Osteoblast (primary cell): ENCODE data around the gene MYBPH. TPM values are rescaled to one million over a fixed set of nuclear protein-coding genes. Genes with fewer than 3 reads are reported as not detected.

Source experiments
- DNase-seq: peaks from one replicate; pipeline ENCODE4 v3.0.0; 2011; ENCODE audit warnings: low spot score, mixed read lengths; ENCODE audit not compliant: insufficient read length; ENCODE audit errors: missing footprints
- H2AFZ ChIP-seq: 2 replicates; pipeline ENCODE4 v1.6.0; 2011; ENCODE audit warnings: mild to moderate bottlenecking, low read length
- H3K27ac ChIP-seq: 2 replicates; pipeline ENCODE4 v1.5.1; 2011; ENCODE audit warnings: mild to moderate bottlenecking, low read depth, low read length, moderate library complexity
- H3K27me3 ChIP-seq: 2 replicates; pipeline ENCODE4 v1.6.0; 2012; ENCODE audit warnings: mild to moderate bottlenecking, control low read depth, inconsistent platforms, low read length, moderate library complexity; ENCODE audit not compliant: insufficient read depth
- H3K36me3 ChIP-seq: 2 replicates; pipeline ENCODE4 v1.5.1; 2011; ENCODE audit warnings: mild to moderate bottlenecking, low read length, control low read depth, moderate library complexity; ENCODE audit not compliant: insufficient read depth
- H3K4me1 ChIP-seq: 2 replicates; pipeline ENCODE4 v1.5.1; 2011; ENCODE audit warnings: mild to moderate bottlenecking, low read length, control low read depth, moderate library complexity; ENCODE audit not compliant: insufficient read depth
- H3K4me2 ChIP-seq: 2 replicates; pipeline ENCODE4 v1.6.0; 2011; ENCODE audit warnings: mild to moderate bottlenecking, low read length; ENCODE audit not compliant: insufficient read depth
- H3K4me3 ChIP-seq: fragments of 200-600 bp; sonication (generic); 3 replicates; pipeline ENCODE4 v1.5.1; 2012; ENCODE audit warnings: mild to moderate bottlenecking, low read length, inconsistent platforms; ENCODE audit not compliant: insufficient read depth
- H3K79me2 ChIP-seq: 2 replicates; pipeline ENCODE4 v1.6.0; 2012; ENCODE audit warnings: mild to moderate bottlenecking, low read length, control low read depth, inconsistent platforms; ENCODE audit not compliant: insufficient read depth
- H3K9me3 ChIP-seq: 2 replicates; pipeline ENCODE4 v1.5.1; 2011; ENCODE audit warnings: low read depth, low read length, control low read depth
- H4K20me1 ChIP-seq: 2 replicates; pipeline ENCODE4 v1.6.0; 2012; ENCODE audit warnings: mild to moderate bottlenecking, low read length, control low read depth; ENCODE audit not compliant: insufficient read depth
- total RNA-seq: library from RNA; depleted of rRNA; stranded (reverse); fragments of >200 nt; gene quantifications from 2 replicates; pipeline ENCODE4 v1.2.3, GENCODE V29; 2012
- TF ChIP-seq, protein P1 (sequence below): IDR thresholded peaks from 2 replicates; pipeline ENCODE4 v1.5.1; 2011; ENCODE audit warnings: mild to moderate bottlenecking, low read depth, low read length, moderate library complexity; ENCODE audit errors: extremely low read depth

MYBPH gene
- total RNA-seq, 1 donor, result under 0.01 TPM

DNA sequence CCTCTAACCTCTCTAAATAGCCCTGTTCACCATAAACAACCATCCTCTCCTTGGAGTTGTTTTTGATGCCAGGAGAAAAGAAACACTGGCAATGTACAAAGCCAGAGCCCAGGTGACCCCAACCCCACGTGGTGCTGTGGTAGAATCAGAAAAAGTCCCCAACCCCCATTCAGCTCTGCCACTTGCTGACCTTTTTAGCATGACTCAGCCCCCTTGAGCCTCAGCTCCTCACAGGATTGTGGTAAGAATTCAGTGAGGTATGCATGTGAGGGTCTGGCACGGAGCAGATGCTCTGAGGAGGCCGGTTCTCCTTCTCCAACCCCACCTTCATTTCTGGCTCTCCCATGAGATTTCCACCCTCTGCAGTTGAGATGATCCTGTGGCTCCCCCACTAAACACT lies 22.0 kb upstream of the MYBPH start:
- peaks cover 64% of the 10 kb centered on the region for H3K4me1 ChIP-seq
- no peak overlapping the region for H2AFZ ChIP-seq
- H3K27ac ChIP-seq, result peak overlapping the region; percentile 38
- peak overlapping the region; percentile 2 for H3K4me2 ChIP-seq
- TF ChIP-seq, protein P1, sequence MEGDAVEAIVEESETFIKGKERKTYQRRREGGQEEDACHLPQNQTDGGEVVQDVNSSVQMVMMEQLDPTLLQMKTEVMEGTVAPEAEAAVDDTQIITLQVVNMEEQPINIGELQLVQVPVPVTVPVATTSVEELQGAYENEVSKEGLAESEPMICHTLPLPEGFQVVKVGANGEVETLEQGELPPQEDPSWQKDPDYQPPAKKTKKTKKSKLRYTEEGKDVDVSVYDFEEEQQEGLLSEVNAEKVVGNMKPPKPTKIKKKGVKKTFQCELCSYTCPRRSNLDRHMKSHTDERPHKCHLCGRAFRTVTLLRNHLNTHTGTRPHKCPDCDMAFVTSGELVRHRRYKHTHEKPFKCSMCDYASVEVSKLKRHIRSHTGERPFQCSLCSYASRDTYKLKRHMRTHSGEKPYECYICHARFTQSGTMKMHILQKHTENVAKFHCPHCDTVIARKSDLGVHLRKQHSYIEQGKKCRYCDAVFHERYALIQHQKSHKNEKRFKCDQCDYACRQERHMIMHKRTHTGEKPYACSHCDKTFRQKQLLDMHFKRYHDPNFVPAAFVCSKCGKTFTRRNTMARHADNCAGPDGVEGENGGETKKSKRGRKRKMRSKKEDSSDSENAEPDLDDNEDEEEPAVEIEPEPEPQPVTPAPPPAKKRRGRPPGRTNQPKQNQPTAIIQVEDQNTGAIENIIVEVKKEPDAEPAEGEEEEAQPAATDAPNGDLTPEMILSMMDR, result no peak
- no peaks in the 10 kb centered on the region for H3K27me3 ChIP-seq
- DNase-seq, result peak; percentile 79
- no peaks in the 10 kb centered on the region for H4K20me1 ChIP-seq
- H3K4me3 ChIP-seq, result no peak overlapping the region
- H3K79me2 ChIP-seq, result no peaks in the 10 kb centered on the region
- no peaks in the 10 kb centered on the region for H3K36me3 ChIP-seq
- H3K9me3 ChIP-seq, result no peaks in the 10 kb centered on the region

DNA sequence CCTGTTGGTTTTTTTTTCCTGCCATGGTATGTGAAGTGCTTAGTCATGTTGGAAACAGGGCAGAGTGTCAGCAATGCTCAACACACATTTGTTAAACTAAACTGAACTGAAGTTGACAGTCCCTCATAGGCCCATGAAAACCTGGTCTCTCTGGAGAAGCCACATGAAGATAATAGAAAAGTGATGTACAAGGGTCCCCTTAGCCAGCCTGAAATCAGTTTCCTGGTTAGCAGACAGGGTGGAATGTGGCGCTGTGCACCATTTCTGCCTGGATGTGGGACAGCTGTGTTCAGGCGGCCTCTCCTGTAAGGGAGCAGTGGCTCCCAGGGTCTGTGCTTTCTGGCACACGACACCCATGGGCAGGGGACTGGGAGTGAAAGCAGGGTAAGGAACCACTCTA lies 20.7 kb upstream of the MYBPH start:
- no peaks in the 10 kb centered on the region for H3K79me2 ChIP-seq
- H4K20me1 ChIP-seq, result no peaks in the 10 kb centered on the region
- DNase-seq, result peak; percentile 56
- no peaks in the 10 kb centered on the region for H3K9me3 ChIP-seq
- peak overlapping the region; percentile 58 for H2AFZ ChIP-seq
- no peaks in the 10 kb centered on the region for H3K36me3 ChIP-seq
- peaks cover 54% of the 10 kb centered on the region for H3K4me1 ChIP-seq
- H3K27me3 ChIP-seq, result no peaks in the 10 kb centered on the region
- no peak overlapping the region for H3K4me2 ChIP-seq
- H3K27ac ChIP-seq, result peak overlapping the region; percentile 4
- TF ChIP-seq, protein P1, result peak; percentile 12
- no peak overlapping the region for H3K4me3 ChIP-seq

DNA sequence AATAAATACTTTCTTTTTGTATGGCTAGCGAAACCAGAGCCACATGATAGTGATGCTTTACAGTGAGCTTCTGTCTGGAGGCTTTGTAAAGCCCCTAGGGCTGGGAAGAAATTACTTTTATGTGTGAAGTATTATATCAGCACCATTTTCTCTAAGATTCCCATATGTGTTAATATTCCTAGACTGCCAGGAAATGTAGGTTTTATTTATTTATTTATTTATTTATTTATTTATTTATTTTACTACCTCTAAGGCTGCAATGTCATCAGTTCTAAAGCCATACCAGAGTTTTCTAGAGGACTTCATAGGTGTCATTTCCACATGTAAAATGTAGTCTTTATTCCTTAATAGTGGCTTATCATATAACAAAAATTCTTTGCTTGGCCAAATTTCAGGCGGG lies 15.3 kb upstream of the MYBPH start:
- H3K36me3 ChIP-seq, result no peaks in the 10 kb centered on the region
- H3K4me3 ChIP-seq, result no peak overlapping the region
- DNase-seq, result no peak
- H3K4me2 ChIP-seq, result peak overlapping the region; percentile 54
- no peaks in the 10 kb centered on the region for H3K27me3 ChIP-seq
- no peak overlapping the region for H3K27ac ChIP-seq
- peaks cover 26% of the 10 kb centered on the region for H3K4me1 ChIP-seq
- H2AFZ ChIP-seq, result no peak overlapping the region
- TF ChIP-seq, protein P1, result no peak
- H3K79me2 ChIP-seq, result no peaks in the 10 kb centered on the region
- H4K20me1 ChIP-seq, result no peaks in the 10 kb centered on the region
- no peaks in the 10 kb centered on the region for H3K9me3 ChIP-seq

DNA sequence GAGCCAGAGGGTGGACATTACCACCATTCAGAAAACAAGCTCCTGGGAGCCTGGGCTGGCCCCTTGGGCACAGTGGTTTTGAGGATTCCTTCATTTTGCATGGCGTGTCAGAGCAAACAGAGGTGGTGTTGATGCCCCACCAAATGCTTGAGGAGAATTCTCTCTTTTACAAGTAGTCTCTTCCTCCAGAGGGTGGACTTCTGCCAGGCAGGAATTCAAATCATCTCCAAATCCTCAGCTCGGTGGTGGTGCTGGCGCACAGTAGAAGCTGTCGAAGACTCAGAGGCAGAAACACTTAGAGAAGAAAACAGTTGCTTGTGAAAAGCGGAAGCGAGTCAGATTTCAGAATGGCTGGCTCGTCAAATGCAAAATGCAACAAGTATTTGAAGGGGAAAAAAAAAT lies 14.3 kb upstream of the MYBPH start:
- Histone ChIP-seq H3K9me3 (no peaks in the 10 kb centered on the region), H4K20me1 (no peaks in the 10 kb centered on the region), H3K36me3 (no peaks in the 10 kb centered on the region), H3K27ac (no peak overlapping the region), H2AFZ (peak overlapping the region; percentile 36), H3K27me3 (no peaks in the 10 kb centered on the region), H3K4me3 (peak overlapping the region; percentile 14), H3K4me1 (peaks cover 26% of the 10 kb centered on the region), H3K4me2 (peak overlapping the region; percentile 54), H3K79me2 (no peaks in the 10 kb centered on the region)
- TF ChIP-seq, protein P1, result no peak
- peak; percentile 65 for DNase-seq
